KMS-11 (cell line): ENCODE results near the gene HAGHL.

Experiments used
- H2AFZ ChIP-seq: fragments of 200-600 bp; sonication (generic); 2 replicates; pipeline ENCODE4 v1.6.1; 2016; ENCODE audit warnings: antibody characterized with exemption, mixed run types, low read depth
- H3K27ac ChIP-seq: fragments of 200-600 bp; sonication (generic); 2 replicates; pipeline ENCODE4 v1.6.1; 2016; ENCODE audit warnings: mild to moderate bottlenecking, mixed run types
- H3K27me3 ChIP-seq: fragments of 200-600 bp; sonication (generic); 2 replicates; pipeline ENCODE4 v1.6.1; 2017; ENCODE audit warnings: mild to moderate bottlenecking, low read depth, mixed run types, moderate library complexity; ENCODE audit not compliant: insufficient read depth
- H3K36me3 ChIP-seq: fragments of 200-600 bp; sonication (generic); 2 replicates; pipeline ENCODE4 v1.6.1; 2017; ENCODE audit warnings: mild to moderate bottlenecking, mixed run types; ENCODE audit not compliant: insufficient read depth
- H3K4me1 ChIP-seq: fragments of 200-600 bp; sonication (generic); 2 replicates; pipeline ENCODE4 v1.6.1; 2016; ENCODE audit warnings: mild to moderate bottlenecking, low read depth, mixed run types; ENCODE audit not compliant: poor library complexity, severe bottlenecking
- H3K4me2 ChIP-seq: fragments of 200-600 bp; sonication (generic); 2 replicates; pipeline ENCODE4 v1.7.0; 2016; ENCODE audit warnings: mild to moderate bottlenecking, mixed run types
- H3K4me3 ChIP-seq: fragments of 200-600 bp; sonication (generic); IDR thresholded peaks from 2 replicates; pipeline ENCODE4 v1.6.1; 2017; ENCODE audit warnings: low read depth, low read length, mixed read lengths; ENCODE audit not compliant: insufficient read depth
- H3K79me2 ChIP-seq: fragments of 200-600 bp; sonication (generic); 2 replicates; pipeline ENCODE4 v1.6.1; 2016; ENCODE audit warnings: low read depth, mixed run types; ENCODE audit not compliant: insufficient read depth
- H3K9ac ChIP-seq: fragments of 200-600 bp; sonication (generic); 2 replicates; pipeline ENCODE4 v1.6.1; 2016; ENCODE audit warnings: mild to moderate bottlenecking, mixed run types
- H4K20me1 ChIP-seq: fragments of 200-600 bp; sonication (generic); 2 replicates; pipeline ENCODE4 v1.6.1; 2016; ENCODE audit warnings: mild to moderate bottlenecking, mixed run types; ENCODE audit not compliant: insufficient read depth
- CTCF ChIP-seq: fragments of 200-600 bp; sonication (generic); conservative IDR thresholded peaks from 2 replicates; pipeline ENCODE4 v1.6.1; 2017; ENCODE audit warnings: low read depth, mild to moderate bottlenecking, antibody characterized with exemption, low read length, moderate library complexity, mixed read lengths

HAGHL gene

GRCh38 chr16:720447-720989 lies 6.4 kb upstream of the HAGHL start:
- Histone ChIP-seq H3K36me3 (no peaks in the 10 kb centered on the region), H3K79me2 (no peaks in the 10 kb centered on the region), H2AFZ (peak overlapping the region; percentile 58), H3K4me3 (no peak overlapping the region), H4K20me1 (no peaks in the 10 kb centered on the region), H3K9ac (peak overlapping the region; percentile 81), H3K4me1 (peaks cover 48% of the 10 kb centered on the region), H3K4me2 (peak overlapping the region; percentile 81), H3K27ac (peak overlapping the region; percentile 82), H3K27me3 (peaks cover 11% of the 10 kb centered on the region)
- TF ChIP-seq CTCF, result no peak

GRCh38 chr16:720990-721764 lies 5.7 kb upstream of the HAGHL start, which contains the start of gene ANTKMT:
ANTKMT (plus strand) TSS chr16:721146; CDS start chr16:721275, 129 bp downstream.
- Histone ChIP-seq H3K36me3 (no peaks in the 10 kb centered on the region), H3K4me1 (peaks cover 53% of the 10 kb centered on the region), H4K20me1 (no peaks in the 10 kb centered on the region), H3K9ac (peak within 1 kb of the TSS; percentile 81), H3K4me2 (peak within 1 kb of the TSS; percentile 81), H3K27me3 (peaks cover 5% of the 10 kb centered on the region), H3K79me2 (no peaks in the 10 kb centered on the region), H3K27ac (peak within 1 kb of the TSS; percentile 82), H3K4me3 (no peak within 1 kb of the TSS), H2AFZ (peak within 1 kb of the TSS; percentile 58)
- TF ChIP-seq CTCF, result no peak

GRCh38 chr16:721765-722540 lies 5.0 kb upstream of the HAGHL start:
- Histone ChIP-seq H3K79me2 (no peaks in the 10 kb centered on the region), H3K27me3 (no peaks in the 10 kb centered on the region; the same call in 1 of the 2 replicates), H3K4me3 (no peak overlapping the region), H3K27ac (no peak overlapping the region), H3K4me1 (peaks cover 58% of the 10 kb centered on the region), H3K4me2 (peak overlapping the region; percentile 81), H4K20me1 (no peaks in the 10 kb centered on the region), H2AFZ (no peak overlapping the region), H3K9ac (no peak overlapping the region), H3K36me3 (no peaks in the 10 kb centered on the region)
- no peak for TF ChIP-seq CTCF

- Histone ChIP-seq H4K20me1 (no peaks in the 10 kb centered on the region), H3K4me3 (no peak overlapping the region), H3K36me3 (no peaks in the 10 kb centered on the region), H3K9ac (no peak overlapping the region), H3K4me1 (peaks cover 58% of the 10 kb centered on the region), H3K79me2 (no peaks in the 10 kb centered on the region), H3K27me3 (no peaks in the 10 kb centered on the region), H2AFZ (no peak overlapping the region), H3K4me2 (no peak overlapping the region), H3K27ac (no peak overlapping the region)
- no peak for TF ChIP-seq CTCF
Observed at GRCh38 chr16:722835-723633, 3.9 kb upstream of the HAGHL start.
